Measurements from ENCODE around the gene AGPAT1. TPM values are rescaled to one million over a fixed set of nuclear protein-coding genes. Genes with fewer than 3 reads are reported as not detected.
"Not testable (repeated sequence)": the region's sequence is repeated elsewhere in the genome, so short reads cannot be mapped to it uniquely, and the experiment has no call there.

The AGPAT1 gene
- total RNA-seq, 4 donors from 2014 or later = 32.0 to 58.7 (median 42.0) TPM

DNA sequence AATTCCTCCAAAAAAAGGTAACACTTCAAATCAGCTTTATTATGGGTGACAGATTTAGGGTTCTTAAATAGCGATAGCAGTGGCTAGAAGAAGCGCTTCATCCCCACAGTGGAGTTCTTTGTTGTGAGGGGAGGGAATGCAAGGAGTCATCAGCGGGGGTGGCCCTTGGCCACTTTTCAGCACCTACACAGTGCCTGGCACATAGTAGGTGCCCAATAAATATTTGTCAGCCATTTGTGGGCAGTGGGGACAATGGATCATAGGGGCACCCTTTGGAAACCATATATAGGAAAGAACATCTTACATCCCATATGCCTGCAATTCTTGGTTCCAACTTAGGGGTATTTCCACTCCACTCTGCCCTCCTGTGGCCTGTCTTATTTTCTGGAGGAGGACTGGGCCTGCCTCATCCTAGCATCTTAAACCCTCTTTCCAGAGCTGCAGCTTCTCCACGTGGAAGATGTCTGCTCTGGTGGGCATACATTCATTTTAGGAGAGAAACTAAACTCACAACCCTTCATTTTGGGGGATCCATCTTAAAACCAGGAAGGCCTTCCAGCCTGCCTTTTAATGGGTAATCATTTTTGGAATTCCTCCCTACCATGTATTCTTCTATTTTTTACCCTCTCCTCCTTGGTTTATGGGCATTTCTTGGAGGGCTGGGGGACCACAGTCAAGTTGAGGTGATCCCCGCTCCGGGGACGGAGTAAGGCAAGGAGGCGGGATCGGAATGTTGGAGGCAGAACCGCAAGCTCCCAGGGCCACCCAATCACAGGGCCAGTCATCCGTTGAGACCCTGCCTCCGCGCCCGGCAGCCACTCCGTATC lies 19.2 kb upstream of the AGPAT1 start:
- H3K4me3 ChIP-seq = peak overlapping the region; percentile 51 to 86 (median 61)
- no peaks in the 10 kb centered on the region for H3K36me3 ChIP-seq
- no peaks in the 10 kb centered on the region for H3K27me3 ChIP-seq
- TF ChIP-seq POLR2A (IDR thresholded peaks at IDR 0.05) = peak; percentile 60 to 75
- TF ChIP-seq CTCF (IDR thresholded peaks at IDR 0.05 in 4 of 5, conservative IDR thresholded peaks at IDR 0.05 in 1 of 5) = peak in 3 of 5 experiments; percentile 34 to 60 (median 42)
- H3K9me3 ChIP-seq = no peaks in the 10 kb centered on the region
- ATAC-seq = peak; percentile 36 to 81
- DNase-seq = peak in 1 of 2 donors; percentile 57
- H3K27ac ChIP-seq = peak overlapping the region; percentile 91 to 98 (median 95)
- H3K4me1 ChIP-seq = peaks cover 30 to 32% of the 10 kb centered on the region in 2 donors
- intact Hi-C loops (cut with DNase I; ENCODE audit: low total_unique reads) = loop anchor here (1.0 to 10.0 kb wide), 9 partner anchors 18 to 1480 kb away; partner anchors contain the start of genes ATF6B, ATP6V1G2, BRD2 and HSD17B8
- in situ Hi-C loops (cut with MboI; ENCODE audit: low sequenced_read_pairs in 4 of 4) = loop anchor here in 3 of 4 donors (5.0 to 25.0 kb wide), 8 partner anchors 68 to 1583 kb away; partner anchors contain the start of genes BRD2 (in 3 of the 3), HLA-DMA (in 3 of the 3), APOM (in 2 of the 3) and ATF6B (in 2 of the 3)

DNA sequence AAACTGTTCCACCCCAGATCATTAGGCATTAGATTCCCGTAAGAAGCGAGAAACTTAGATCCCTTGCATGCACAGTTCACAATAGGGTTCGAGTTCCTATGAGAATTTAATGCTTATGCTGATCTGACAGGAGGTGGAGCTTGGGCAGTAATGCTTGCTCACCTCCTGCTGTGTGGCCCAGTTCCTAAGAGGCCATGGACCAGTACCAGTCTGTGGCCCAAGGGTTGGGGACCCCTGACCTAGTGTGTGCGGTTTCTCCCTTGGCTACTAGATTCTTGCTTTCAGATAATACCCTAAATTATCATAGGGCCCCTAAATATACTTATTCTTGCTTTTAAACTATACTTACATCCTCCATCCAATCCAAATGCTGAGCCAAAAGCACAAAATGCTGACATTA lies 18.5 kb upstream of the AGPAT1 start:
- Histone ChIP-seq H3K9me3 (no peaks in the 10 kb centered on the region), H3K27ac (peak overlapping the region; percentile 91 to 98 (median 95)), H3K27me3 (no peaks in the 10 kb centered on the region), H3K36me3 (no peaks in the 10 kb centered on the region), H3K4me3 (no peak overlapping the region), H3K4me1 (peaks cover 30 to 33% of the 10 kb centered on the region in 2 donors)
- intact Hi-C loops (cut with DNase I; ENCODE audit: low total_unique reads) = loop anchor here (2.0 to 10.0 kb wide), 3 partner anchors 40 to 1480 kb away; partner anchors contain the start of genes MDC1, NELFE, PPT2 and SKIC2
- DNase-seq (no peak), ATAC-seq (no peak)
- in situ Hi-C loops (cut with MboI; ENCODE audit: low sequenced_read_pairs in 4 of 4) = loop anchor here in 3 of 4 donors (5.0 to 25.0 kb wide), 8 partner anchors 67 to 1582 kb away; partner anchors contain the start of genes BRD2 (in 3 of the 3), HLA-DMA (in 3 of the 3), APOM (in 2 of the 3) and ATF6B (in 2 of the 3)
- TF ChIP-seq CTCF (IDR thresholded peaks at IDR 0.05 in 4 of 5, conservative IDR thresholded peaks at IDR 0.05 in 1 of 5) (no peak), POLR2A (IDR thresholded peaks at IDR 0.05) (no peak)

DNA sequence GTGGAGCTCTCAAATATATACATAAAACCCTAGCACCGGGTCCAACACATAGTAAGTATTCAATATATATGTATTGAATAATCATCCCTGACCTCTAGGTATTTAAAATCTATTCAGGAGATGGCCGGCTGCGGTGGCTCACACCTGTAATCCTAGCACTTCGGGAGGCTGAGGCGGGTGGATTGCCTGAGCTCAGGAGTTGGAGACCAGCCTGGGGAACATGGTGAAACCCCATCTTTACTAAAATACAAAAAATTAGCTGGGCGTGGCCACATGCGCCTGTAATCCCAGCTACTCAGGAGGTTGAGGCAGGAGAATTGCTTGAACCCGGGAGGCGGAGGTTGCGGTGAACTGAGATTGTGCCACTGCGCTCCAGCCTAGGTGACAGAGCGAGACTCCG lies 17.2 kb upstream of the AGPAT1 start:
- peak overlapping the region; percentile 96 to 99 (median 98) for H3K27ac ChIP-seq
- intact Hi-C loops (cut with DNase I; ENCODE audit: low total_unique reads) (loop anchor here (10.0 kb wide), 1 partner anchor 1478 kb away; the partner anchor contains the start of gene MDC1), in situ Hi-C loops (cut with MboI; ENCODE audit: low sequenced_read_pairs in 4 of 4) (loop anchor here in 3 of 4 donors (5.0 to 25.0 kb wide), 8 partner anchors 66 to 1581 kb away; partner anchors contain the start of genes BRD2 (in 3 of the 3), HLA-DMA (in 3 of the 3), APOM (in 2 of the 3) and ATF6B (in 2 of the 3))
- not testable (repeated sequence) for H3K36me3 ChIP-seq, H3K9me3 ChIP-seq, ATAC-seq, DNase-seq, H3K27me3 ChIP-seq
- H3K4me1 ChIP-seq = peaks cover 41 to 45% of the 10 kb centered on the region in 2 donors
- peak overlapping the region in 2 of 4 donors; percentile 28 to 29 for H3K4me3 ChIP-seq

DNA sequence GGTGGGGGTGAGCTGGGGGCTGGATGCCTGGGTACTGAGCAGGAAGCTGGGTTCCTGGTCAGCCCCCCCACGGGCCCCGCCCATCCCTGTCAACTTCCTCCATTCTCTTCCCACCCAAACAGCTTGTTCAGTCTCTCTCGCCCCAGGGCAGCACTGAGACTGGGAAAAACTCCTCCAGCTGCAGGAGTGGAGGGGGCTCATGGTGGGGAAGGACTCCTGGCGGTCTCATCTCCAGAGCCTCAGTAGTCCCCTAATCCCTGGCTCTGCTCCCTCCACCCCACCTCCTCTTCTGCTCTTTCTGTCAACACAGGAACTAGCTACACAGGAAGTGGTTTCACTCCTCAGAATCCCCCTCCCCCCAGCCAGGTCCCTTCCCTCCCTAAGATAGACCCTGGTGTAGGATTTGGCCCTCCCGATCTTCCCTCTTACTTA lies 16.7 kb upstream of the AGPAT1 start, which contains the start of gene GPSM3:
Gene GPSM3 (minus strand): TSS at position 36 of the 432 bp plus-strand sequence. CDS start 130 bp downstream, outside the sequence.
- Histone ChIP-seq H3K4me3 (peak within 1 kb of the TSS in 3 of 4 donors; percentile 7 to 29 (median 28)), H3K9me3 (no peaks in the 10 kb centered on the region), H3K4me1 (peaks cover 41 to 45% of the 10 kb centered on the region in 2 donors), H3K27me3 (no peaks in the 10 kb centered on the region), H3K36me3 (no peaks in the 10 kb centered on the region), H3K27ac (peak within 1 kb of the TSS; percentile 96 to 99 (median 98))
- intact Hi-C loops (cut with DNase I; ENCODE audit: low total_unique reads) (loop anchor here (10.0 kb wide), 1 partner anchor 1478 kb away; the partner anchor contains the start of gene MDC1), in situ Hi-C loops (cut with MboI; ENCODE audit: low sequenced_read_pairs in 4 of 4) (loop anchor here in 3 of 4 donors (5.0 to 25.0 kb wide), 8 partner anchors 65 to 1580 kb away; partner anchors contain the start of genes BRD2 (in 3 of the 3), HLA-DMA (in 3 of the 3), APOM (in 2 of the 3) and ATF6B (in 2 of the 3))
- TF ChIP-seq POLR2A (IDR thresholded peaks at IDR 0.05) = peak in 1 of 2 donors; percentile 19
- TF ChIP-seq CTCF (IDR thresholded peaks at IDR 0.05 in 4 of 5, conservative IDR thresholded peaks at IDR 0.05 in 1 of 5) = no peak
- DNase-seq = no peak
- no peak for ATAC-seq
